H1 (cell line): ENCODE measurements around the gene ZNF608. TPM values are rescaled to one million over a fixed set of nuclear protein-coding genes. Genes with fewer than 3 reads are reported as not detected.

Source experiments
- CTCF ChIA-PET: fragments of 300-600 bp; sonication (Branson Sonifier 250); formaldehyde crosslinking; loops from one replicate; lab custom pipeline; 2021; ENCODE audit not compliant: partially characterized antibody; lab: Charles Lee
- POLR2A ChIA-PET: fragments of 300-600 bp; sonication (Branson Sonifier 250); formaldehyde crosslinking; loops from one replicate; lab custom pipeline; 2021; ENCODE audit warnings: inconsistent platforms; ENCODE audit not compliant: partially characterized antibody; lab: Charles Lee
- DNase-seq, 2 experiments: peaks; one replicate each; pipeline versions ENCODE4 v3.0.0 to v3.0.0-alpha.2; 2010 to 2022; ENCODE audit warnings: low spot score in 2 of 2, low read depth in 1 of 2, mixed read lengths in 1 of 2
- FAIRE-seq: peaks from 2 replicates; lab custom pipeline; 2011; peaks lifted over from hg19 to GRCh38; lab: Jason Lieb, UNC
- H2AFZ ChIP-seq: 2 replicates; pipeline ENCODE4 v1.8.1; 2012; ENCODE audit warnings: low read length, inconsistent platforms
- H2AK5ac ChIP-seq: 2 replicates; pipeline ENCODE4 v1.6.1; 2013; ENCODE audit warnings: low read depth, low read length
- H2BK120ac ChIP-seq: replicated peaks from 2 replicates; pipeline ENCODE3; 2013; ENCODE audit warnings: low read depth, low read length, inconsistent platforms
- H2BK12ac ChIP-seq: 2 replicates; pipeline ENCODE4 v1.6.1; 2013; ENCODE audit warnings: low read depth, low read length
- H2BK15ac ChIP-seq: 2 replicates; pipeline ENCODE4 v1.6.1; 2013; ENCODE audit warnings: low read length
- H2BK20ac ChIP-seq: 2 replicates; pipeline ENCODE4 v1.6.1; 2013; ENCODE audit warnings: low read length
- H2BK5ac ChIP-seq: 2 replicates; pipeline ENCODE4 v1.6.1; 2013; ENCODE audit warnings: low read depth, low read length
- H3K14ac ChIP-seq: 2 replicates; pipeline ENCODE4 v1.6.1; 2013; ENCODE audit warnings: inconsistent platforms; ENCODE audit not compliant: insufficient read length
- H3K18ac ChIP-seq: 2 replicates; pipeline ENCODE4 v1.6.1; 2013; ENCODE audit warnings: low read length; ENCODE audit errors: extremely low read depth
- H3K23ac ChIP-seq: 2 replicates; pipeline ENCODE4 v1.6.1; 2013; ENCODE audit warnings: inconsistent platforms; ENCODE audit not compliant: insufficient read length
- H3K23me2 ChIP-seq: 2 replicates; pipeline ENCODE4 v1.6.1; 2013; ENCODE audit warnings: low read depth, low read length
- H3K27ac ChIP-seq: 2 replicates; pipeline ENCODE4 v1.6.1; 2011; ENCODE audit warnings: low read depth, low read length, inconsistent platforms
- H3K27me3 ChIP-seq, 4 experiments: replicated peaks in 1 of 4; 1 replicate in 1 of 4; 2 replicates in 3 of 4; pipeline versions ENCODE4 v1.6.1 to v1.8.1; 2011 to 2013; ENCODE audit warnings: low read length in 3 of 4, mild to moderate bottlenecking in 3 of 4, inconsistent platforms in 2 of 4, mixed read lengths in 2 of 4, moderate library complexity in 1 of 4; ENCODE audit not compliant: control insufficient read depth in 3 of 4, insufficient read depth in 3 of 4; ENCODE audit errors: extremely low read depth in 1 of 4
- H3K36me3 ChIP-seq, 4 experiments: 2 replicates each; pipeline versions ENCODE4 v1.6.1 to v1.8.1; 2011 to 2013; ENCODE audit warnings: mild to moderate bottlenecking in 4 of 4, low read length in 3 of 4, moderate library complexity in 2 of 4, control low read depth in 1 of 4, inconsistent platforms in 1 of 4; ENCODE audit not compliant: insufficient read depth in 4 of 4, control insufficient read depth in 2 of 4
- H3K4ac ChIP-seq: replicated peaks from 2 replicates; pipeline ENCODE3; 2013; ENCODE audit warnings: low read length, low read depth, mixed read lengths, inconsistent platforms; ENCODE audit not compliant: insufficient read length
- H3K4me1 ChIP-seq, 4 experiments: replicated peaks in 1 of 4; 1 replicate in 1 of 4; 2 replicates in 3 of 4; pipeline versions ENCODE4 v1.6.1 to v1.8.1; 2011 to 2013; ENCODE audit warnings: low read length in 3 of 4, inconsistent platforms in 2 of 4, mixed read lengths in 1 of 4; ENCODE audit not compliant: insufficient read depth in 4 of 4, control insufficient read depth in 3 of 4
- H3K4me2 ChIP-seq, 2 experiments: 2 replicates each; pipeline versions ENCODE4 v1.6.1 to v1.8.1; 2011 to 2013; ENCODE audit warnings: low read depth in 2 of 2, low read length in 2 of 2, control low read depth in 1 of 2, inconsistent platforms in 1 of 2, mild to moderate bottlenecking in 1 of 2; ENCODE audit not compliant: insufficient read depth in 1 of 2
- H3K4me3 ChIP-seq, 4 experiments: fragments of 200-600, 300-600 bp in 1 of 4; sonication (generic), shearing (Covaris generic), sonication (Bioruptor Twin) in 1 of 4; 2 replicates each; pipeline versions ENCODE4 v1.5.1 to v1.8.1; 2011 to 2016; ENCODE audit warnings: low read length in 4 of 4, low read depth in 3 of 4, control low read depth in 2 of 4, inconsistent platforms in 2 of 4, mild to moderate bottlenecking in 2 of 4, mixed read lengths in 1 of 4, moderate library complexity in 1 of 4; ENCODE audit not compliant: insufficient read depth in 2 of 4; ENCODE audit errors: extremely low read depth in 1 of 4
- H3K56ac ChIP-seq: replicated peaks from 2 replicates; pipeline ENCODE3; 2013; ENCODE audit warnings: low read depth, mild to moderate bottlenecking, mixed read lengths, low read length, inconsistent platforms; ENCODE audit not compliant: insufficient read length
- H3K79me1 ChIP-seq: 2 replicates; pipeline ENCODE4 v1.6.1; 2013; ENCODE audit warnings: low read depth, low read length, control low read depth
- H3K79me2 ChIP-seq, 2 experiments: 2 replicates each; pipeline versions ENCODE4 v1.6.1 to v1.8.1; 2012 to 2013; ENCODE audit warnings: low read length in 2 of 2, mild to moderate bottlenecking in 2 of 2, inconsistent platforms in 1 of 2; ENCODE audit not compliant: insufficient read depth in 2 of 2, control insufficient read depth in 1 of 2
- H3K9ac ChIP-seq, 4 experiments: replicated peaks in 1 of 4; 1 replicate in 1 of 4; 2 replicates in 3 of 4; pipeline versions ENCODE4 v1.6.1 to v1.8.1; 2011 to 2013; ENCODE audit warnings: low read depth in 3 of 4, low read length in 3 of 4, control low read depth in 2 of 4, mild to moderate bottlenecking in 2 of 4, moderate library complexity in 2 of 4, inconsistent platforms in 1 of 4; ENCODE audit errors: extremely low read depth in 1 of 4
- H3K9me3 ChIP-seq, 2 experiments: 2 replicates each; pipeline versions ENCODE4 v1.6.1 to v1.8.1; 2012 to 2013; ENCODE audit warnings: mild to moderate bottlenecking in 2 of 2, moderate library complexity in 2 of 2, control low read depth in 1 of 2, inconsistent platforms in 1 of 2, low read depth in 1 of 2, low read length in 1 of 2, mixed read lengths in 1 of 2; ENCODE audit not compliant: insufficient read depth in 2 of 2
- H4K20me1 ChIP-seq, 2 experiments: replicated peaks in 1 of 2; 2 replicates each; pipeline versions ENCODE3 to v1.8.1; 2011 to 2013; ENCODE audit warnings: inconsistent platforms in 2 of 2, low read length in 2 of 2, mild to moderate bottlenecking in 1 of 2; ENCODE audit not compliant: insufficient read depth in 2 of 2, control insufficient read depth in 1 of 2
- H4K5ac ChIP-seq: 2 replicates; pipeline ENCODE4 v1.6.1; 2013; ENCODE audit warnings: low read length, low read depth, mixed read lengths, inconsistent platforms; ENCODE audit not compliant: insufficient read length
- H4K8ac ChIP-seq: 2 replicates; pipeline ENCODE4 v1.8.0; 2013; ENCODE audit warnings: mild to moderate bottlenecking, moderate library complexity, low read length, inconsistent platforms; ENCODE audit not compliant: insufficient read depth; ENCODE audit errors: extremely low read depth
- H4K91ac ChIP-seq: replicated peaks from 2 replicates; pipeline ENCODE3; 2013; ENCODE audit warnings: low read length, mixed read lengths, inconsistent platforms; ENCODE audit not compliant: insufficient read length
- ATF2 ChIP-seq: IDR thresholded peaks from 2 replicates; pipeline ENCODE4 v1.6.1; 2012; ENCODE audit warnings: low read length, inconsistent platforms
- ATF3 ChIP-seq: IDR thresholded peaks from 2 replicates; pipeline ENCODE4 v1.6.1; 2011; ENCODE audit warnings: low read depth, mild to moderate bottlenecking, low read length; ENCODE audit not compliant: insufficient read depth
- CBX8 ChIP-seq: fragments of 300-800, 300-1000 bp; sonication (generic); IDR thresholded peaks from 2 replicates; pipeline ENCODE4 v1.7.1; 2016; ENCODE audit warnings: low read depth, low read length, borderline replicate concordance
- CHD1 ChIP-seq: IDR thresholded peaks from 2 replicates; pipeline ENCODE4 v1.6.1; 2012; ENCODE audit warnings: low read depth, low read length, improper control_type of control experiment
- CHD2 ChIP-seq: IDR thresholded peaks from 2 replicates; pipeline ENCODE4 v1.6.1; 2012; ENCODE audit warnings: low read length, improper control_type of control experiment
- CTBP2 ChIP-seq: IDR thresholded peaks from 2 replicates; pipeline ENCODE4 v1.7.0; 2011; ENCODE audit warnings: borderline replicate concordance, mild to moderate bottlenecking, moderate library complexity, mixed read lengths, low read length; ENCODE audit not compliant: insufficient read depth, insufficient read length
- EP300 ChIP-seq, 2 experiments: IDR thresholded peaks; 1 replicate in 1 of 2; 2 replicates in 1 of 2; pipeline ENCODE4 v1.6.1; 2011 to 2012; ENCODE audit warnings: low read depth in 2 of 2, low read length in 2 of 2, mild to moderate bottlenecking in 2 of 2, borderline replicate concordance in 1 of 2, inconsistent platforms in 1 of 2, moderate library complexity in 1 of 2
- JUN ChIP-seq: IDR thresholded peaks from 2 replicates; pipeline ENCODE4 v1.6.1; 2011; ENCODE audit warnings: low read depth, mild to moderate bottlenecking, improper control_type of control experiment, low read length
- KDM4A ChIP-seq: IDR thresholded peaks from one replicate; pipeline ENCODE4 v1.7.1; 2012; ENCODE audit warnings: low read depth, mild to moderate bottlenecking, moderate library complexity, low read length, inconsistent platforms; ENCODE audit not compliant: severe bottlenecking
- SAP30 ChIP-seq: fragments of 300-600 bp; sonication (generic); IDR thresholded peaks from 2 replicates; pipeline ENCODE4 v1.7.1; 2012; ENCODE audit warnings: low read length, moderate library complexity, mild to moderate bottlenecking, inconsistent platforms; ENCODE audit not compliant: insufficient read depth, insufficient replicate concordance
- SP1 ChIP-seq: IDR thresholded peaks from 2 replicates; pipeline ENCODE4 v1.6.1; 2011; ENCODE audit warnings: low read depth, low read length
- SP4 ChIP-seq: IDR thresholded peaks from 2 replicates; pipeline ENCODE4 v1.6.1; 2012; ENCODE audit warnings: low read length, inconsistent platforms
- TBP ChIP-seq: IDR thresholded peaks from 2 replicates; pipeline ENCODE4 v1.6.1; 2011; ENCODE audit warnings: low read depth, low read length, improper control_type of control experiment
- polyA plus RNA-seq, 7 experiments: library from polyadenylated mRNA; depleted of rRNA in 3 of 7; stranded (reverse) in 5 of 7; unstranded in 2 of 7; fragments of >200 nt in 5 of 7; fragments of 200-250 nt in 2 of 7; gene quantifications; 1 replicate in 5 of 7; 2 replicates in 1 of 7; 4 replicates in 1 of 7; pipeline versions ENCODE4 v1.2.1 to v1.2.3, GENCODE V29; 2011 to 2013; ENCODE audit warnings: missing spikeins in 2 of 7, mixed read lengths in 2 of 7
- total RNA-seq: library from RNA; stranded (reverse); fragmentation: NEBNext Ultra II Directional; extraction: Animal tissue kit (Norgen Biotek cat#: 25700); gene quantifications from 2 replicates; pipeline ENCODE4 v1.2.1, GENCODE V29; 2021

Gene ZNF608
- total and polyA plus RNA-seq, 2 of the 8 experiments (the other 6 are each of a cell fraction or from before 2014, with no cell fraction given): 17.2 to 40.8 TPM

GRCh38 chr5:124714910-124715309 is 31.5 kb downstream of the ZNF608 start:
- CTCF ChIA-PET: interaction anchor here (0.6 kb wide), 1 partner anchor 1496 kb away, joined by 3 read pairs; no protein-coding TSS in a partner anchor
- POLR2A ChIA-PET: no interaction called here
- peaks cover 7 to 98% of the 10 kb centered on the region in 2 experiments for H3K79me2 ChIP-seq
- TF ChIP-seq SAP30: no peak
- TF ChIP-seq CBX8: no peak
- TF ChIP-seq CHD1: no peak
- TF ChIP-seq EP300 (IDR thresholded peaks at IDR 0.05; ENCODE audit: borderline replicate concordance in 1 of 2, low read depth in 2 of 2, low read length in 2 of 2): no peak
- TF ChIP-seq KDM4A: no peak
- no peak for TF ChIP-seq ATF2
- no peak for TF ChIP-seq SP1
- TF ChIP-seq CHD2: no peak
- no peak for TF ChIP-seq SP4
- no peak for TF ChIP-seq CTBP2
- TF ChIP-seq JUN: no peak
- TF ChIP-seq TBP: no peak
- TF ChIP-seq ATF3: no peak

More at GRCh38 chr5:124714910-124715309, 31.5 kb downstream of the ZNF608 start:
- no peak overlapping the region for H2BK120ac ChIP-seq
- no peak overlapping the region for H3K4me3 ChIP-seq
- no peaks in the 10 kb centered on the region for H3K27me3 ChIP-seq
- no peak overlapping the region for H3K56ac ChIP-seq
- H3K4me2 ChIP-seq: no peak overlapping the region
- DNase-seq: no peak
- FAIRE-seq: no peak
- H2BK20ac ChIP-seq: no peak overlapping the region
- H2BK12ac ChIP-seq: no peak overlapping the region
- peaks cover 1 to 5% of the 10 kb centered on the region in 2 experiments for H4K20me1 ChIP-seq
- H3K23ac ChIP-seq: no peak overlapping the region
- no peak overlapping the region for H4K5ac ChIP-seq
- no peak overlapping the region for H3K18ac ChIP-seq
- no peaks in the 10 kb centered on the region for H3K9me3 ChIP-seq
- peaks cover 0 to 8% (median 3%) of the 10 kb centered on the region in 4 experiments; a peak in 4 of 7 replicates for H3K4me1 ChIP-seq
- H2BK5ac ChIP-seq: no peak overlapping the region
- H2AFZ ChIP-seq: no peak overlapping the region
- no peaks in the 10 kb centered on the region for H3K36me3 ChIP-seq
- H3K4ac ChIP-seq: no peak overlapping the region
- H3K79me1 ChIP-seq: peaks cover 6% of the 10 kb centered on the region; the same call in 1 of the 2 replicates
- H2BK15ac ChIP-seq: no peak overlapping the region
- H3K27ac ChIP-seq: no peak overlapping the region
- H2AK5ac ChIP-seq: no peak overlapping the region
- no peak overlapping the region for H4K8ac ChIP-seq
- H3K23me2 ChIP-seq: no peaks in the 10 kb centered on the region
- H3K9ac ChIP-seq: no peak overlapping the region
- no peak overlapping the region for H3K14ac ChIP-seq
- no peak overlapping the region for H4K91ac ChIP-seq
